ENCODE results near the gene OR2T5. TPM values are rescaled to one million over a fixed set of nuclear protein-coding genes. Genes with fewer than 3 reads are reported as not detected.
"Not testable (repeated sequence)": the region's sequence is repeated elsewhere in the genome, so short reads cannot be mapped to it uniquely, and the experiment has no call there.

OR2T5 gene, protein sequence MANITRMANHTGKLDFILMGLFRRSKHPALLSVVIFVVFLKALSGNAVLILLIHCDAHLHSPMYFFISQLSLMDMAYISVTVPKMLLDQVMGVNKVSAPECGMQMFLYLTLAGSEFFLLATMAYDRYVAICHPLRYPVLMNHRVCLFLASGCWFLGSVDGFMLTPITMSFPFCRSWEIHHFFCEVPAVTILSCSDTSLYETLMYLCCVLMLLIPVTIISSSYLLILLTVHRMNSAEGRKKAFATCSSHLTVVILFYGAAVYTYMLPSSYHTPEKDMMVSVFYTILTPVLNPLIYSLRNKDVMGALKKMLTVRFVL
- not detected in 2 replicates for total RNA-seq (2014; rRNA removed; shearing (Covaris generic))

GRCh38 chr1:248488289-248488688 lies at the start of gene OR2T5:
Gene OR2T5 (plus strand): TSS chr1:248488589. CDS start chr1:248488589, 0 bp downstream.
- not testable (repeated sequence) for H3K9me3 ChIP-seq (replicated peaks); H3K4me3 ChIP-seq; H3K4me1 ChIP-seq (replicated peaks); H3K36me3 ChIP-seq; DNase-seq (ENCODE audit: low read depth in 1 of 2, low spot score in 2 of 2); H3K27ac ChIP-seq; H3K27me3 ChIP-seq (replicated peaks)

- not testable (repeated sequence) for H3K4me3 ChIP-seq; H3K27me3 ChIP-seq (replicated peaks); H3K9me3 ChIP-seq (replicated peaks); DNase-seq (ENCODE audit: low read depth in 1 of 2, low spot score in 2 of 2); H3K4me1 ChIP-seq (replicated peaks); H3K27ac ChIP-seq; H3K36me3 ChIP-seq
These were observed 49.7 kb upstream of the OR2T5 start for GRCh38 chr1:248438668-248439067.

GRCh38 chr1:248439283-248439682 lies 49.1 kb upstream of the OR2T5 start:
- H3K4me3 ChIP-seq; DNase-seq (ENCODE audit: low read depth in 1 of 2, low spot score in 2 of 2); H3K36me3 ChIP-seq; H3K4me1 ChIP-seq (replicated peaks); H3K9me3 ChIP-seq (replicated peaks); H3K27me3 ChIP-seq (replicated peaks); H3K27ac ChIP-seq: not testable (repeated sequence)

DNA sequence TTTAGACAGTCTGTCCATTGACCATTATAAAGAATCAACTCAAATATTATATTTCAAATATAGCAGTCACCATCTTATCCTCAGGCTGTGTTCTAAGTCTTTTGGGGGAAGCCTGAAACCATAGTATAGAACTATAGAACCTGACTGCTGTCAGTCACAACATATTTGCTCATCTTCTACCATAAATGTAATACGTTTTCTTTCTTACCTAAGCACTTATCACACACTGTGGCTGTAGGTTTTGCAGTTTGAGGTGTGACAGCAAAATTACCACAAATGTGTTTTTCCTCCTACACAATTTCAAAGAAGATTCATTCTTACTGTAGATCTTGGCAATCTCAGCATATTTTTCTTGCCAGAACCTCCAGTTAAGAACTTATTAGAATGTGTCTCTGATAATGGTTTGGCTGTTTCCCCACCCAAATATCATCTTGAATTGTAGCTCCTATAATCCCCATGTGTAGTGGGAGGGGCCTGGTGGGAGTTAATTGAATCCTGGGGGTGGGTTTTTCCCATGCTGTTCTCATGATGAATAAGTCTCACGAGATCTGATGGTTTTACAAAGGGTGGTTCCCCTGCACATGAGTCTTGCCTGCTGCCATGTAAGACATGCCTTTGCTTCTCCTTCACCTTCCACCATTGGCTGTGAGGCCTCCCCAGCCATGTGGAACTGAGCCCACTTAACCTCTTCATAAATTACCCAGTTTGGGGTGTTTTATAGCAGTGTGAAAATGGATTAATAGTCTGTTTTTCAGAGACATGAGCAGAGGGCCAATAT lies 45.7 kb upstream of the OR2T5 start:
- H3K27me3 ChIP-seq (replicated peaks); DNase-seq (ENCODE audit: low read depth in 1 of 2, low spot score in 2 of 2); H3K9me3 ChIP-seq (replicated peaks); H3K27ac ChIP-seq; H3K36me3 ChIP-seq; H3K4me3 ChIP-seq; H3K4me1 ChIP-seq (replicated peaks): not testable (repeated sequence)

DNA sequence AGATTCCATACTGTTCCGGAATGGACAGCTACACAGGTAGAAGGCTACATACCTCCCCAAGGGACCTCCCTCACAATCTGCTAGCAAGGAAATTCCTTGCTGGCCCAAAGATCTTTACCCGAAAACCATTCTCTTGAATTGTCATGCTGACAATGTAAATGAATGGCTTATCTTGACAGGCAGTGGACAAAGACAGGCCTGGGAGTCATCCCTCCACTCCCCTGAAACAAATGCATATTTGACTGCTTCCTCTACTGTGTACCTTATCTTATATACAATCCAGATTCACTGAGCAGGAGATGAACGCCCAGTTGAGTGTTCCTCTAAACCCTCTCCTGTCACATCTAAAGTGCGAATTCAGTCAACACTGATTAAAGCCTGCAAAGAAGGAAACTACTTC lies 43.8 kb upstream of the OR2T5 start:
- not testable (repeated sequence) for H3K27me3 ChIP-seq (replicated peaks); H3K4me1 ChIP-seq (replicated peaks); DNase-seq (ENCODE audit: low read depth in 1 of 2, low spot score in 2 of 2); H3K4me3 ChIP-seq; H3K27ac ChIP-seq; H3K36me3 ChIP-seq; H3K9me3 ChIP-seq (replicated peaks)

GRCh38 chr1:248445399-248445798 lies 43.0 kb upstream of the OR2T5 start, which contains the start of gene OR2T2:
Gene OR2T2 (plus strand): TSS chr1:248445637. CDS start chr1:248452798, 7,161 bp downstream.
- not testable (repeated sequence) for H3K9me3 ChIP-seq (replicated peaks); H3K27me3 ChIP-seq (replicated peaks); DNase-seq (ENCODE audit: low read depth in 1 of 2, low spot score in 2 of 2); H3K4me1 ChIP-seq (replicated peaks); H3K36me3 ChIP-seq; H3K27ac ChIP-seq; H3K4me3 ChIP-seq

DNA sequence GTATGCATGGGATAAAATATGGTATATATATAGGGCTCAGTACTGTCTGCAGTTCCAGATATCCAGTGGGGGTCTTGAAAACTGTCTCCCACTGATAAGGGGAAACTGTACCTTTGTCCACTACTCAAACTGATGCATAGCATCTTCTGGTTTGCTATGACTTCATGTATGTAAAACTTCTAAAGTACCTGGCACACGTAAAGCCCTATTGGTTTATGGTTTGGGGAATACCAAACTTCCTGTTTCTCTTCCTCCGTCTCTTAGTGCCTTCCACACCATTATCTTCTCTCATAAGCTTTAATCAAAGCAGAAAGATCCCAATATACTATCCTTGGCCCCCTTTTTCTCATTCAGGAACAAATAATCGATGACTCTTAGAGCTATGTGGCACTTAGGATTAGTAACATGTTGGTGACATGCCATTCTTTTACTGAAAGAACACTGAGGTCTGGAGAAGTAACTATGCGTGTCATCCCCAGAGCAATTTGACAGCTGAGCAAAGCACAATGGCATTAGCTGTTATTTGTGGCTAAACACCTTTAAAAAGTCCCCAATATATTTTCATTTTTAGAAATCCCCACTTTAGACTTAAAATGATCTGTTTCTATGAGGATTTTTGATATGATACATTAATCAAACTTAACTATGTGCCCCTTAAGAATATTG lies 39.8 kb upstream of the OR2T5 start:
- DNase-seq (ENCODE audit: low read depth in 1 of 2, low spot score in 2 of 2); H3K9me3 ChIP-seq (replicated peaks); H3K4me1 ChIP-seq (replicated peaks); H3K27ac ChIP-seq; H3K4me3 ChIP-seq; H3K36me3 ChIP-seq; H3K27me3 ChIP-seq (replicated peaks): not testable (repeated sequence)

GRCh38 chr1:248449821-248450465 lies 38.4 kb upstream of the OR2T5 start:
- not testable (repeated sequence) for H3K27ac ChIP-seq; H3K4me1 ChIP-seq (replicated peaks); H3K9me3 ChIP-seq (replicated peaks); DNase-seq (ENCODE audit: low read depth in 1 of 2, low spot score in 2 of 2); H3K36me3 ChIP-seq; H3K27me3 ChIP-seq (replicated peaks); H3K4me3 ChIP-seq

- DNase-seq (ENCODE audit: low read depth in 1 of 2, low spot score in 2 of 2); H3K9me3 ChIP-seq (replicated peaks); H3K4me1 ChIP-seq (replicated peaks); H3K27ac ChIP-seq; H3K36me3 ChIP-seq; H3K4me3 ChIP-seq; H3K27me3 ChIP-seq (replicated peaks): not testable (repeated sequence)
These were observed 37.8 kb upstream of the OR2T5 start for GRCh38 chr1:248450466-248451145.

DNA sequence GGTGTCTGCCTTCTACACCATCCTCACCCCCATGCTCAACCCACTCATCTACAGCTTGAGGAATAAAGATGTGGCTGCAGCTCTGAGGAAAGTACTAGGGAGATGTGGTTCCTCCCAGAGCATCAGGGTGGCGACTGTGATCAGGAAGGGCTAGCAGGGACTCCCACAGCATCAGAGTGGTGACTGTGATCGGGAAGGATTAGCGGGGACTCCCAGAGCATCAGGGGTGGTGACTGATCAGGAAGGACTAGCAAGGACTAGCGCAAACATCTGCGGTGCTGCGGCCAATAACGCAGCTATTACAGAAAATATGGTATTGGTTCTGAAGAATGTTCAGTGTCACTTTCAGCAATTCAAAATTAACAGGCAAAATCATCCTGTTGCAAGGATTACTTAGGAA lies 34.8 kb upstream of the OR2T5 start:
- DNase-seq (ENCODE audit: low read depth in 1 of 2, low spot score in 2 of 2); H3K27me3 ChIP-seq (replicated peaks); H3K4me3 ChIP-seq; H3K4me1 ChIP-seq (replicated peaks); H3K9me3 ChIP-seq (replicated peaks); H3K36me3 ChIP-seq; H3K27ac ChIP-seq: not testable (repeated sequence)

DNA sequence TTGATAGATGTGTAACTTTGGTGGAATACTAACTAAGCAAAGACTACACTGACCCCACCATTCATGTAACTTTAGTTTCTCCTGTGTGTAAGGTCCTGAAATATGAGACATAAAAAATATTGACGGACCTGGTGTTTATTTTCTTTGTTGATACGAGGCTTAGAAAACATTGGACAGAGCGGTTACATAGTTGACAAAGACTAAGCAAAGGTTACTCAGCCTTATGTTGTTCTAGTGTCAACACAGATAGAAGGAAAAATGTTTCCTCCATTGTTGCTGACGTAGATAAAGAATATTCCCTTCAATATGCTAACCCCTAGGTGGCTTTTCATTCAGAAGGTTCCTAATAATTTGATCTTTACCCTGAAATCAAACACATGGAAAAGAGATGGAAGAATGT lies 33.3 kb upstream of the OR2T5 start:
- H3K27me3 ChIP-seq (replicated peaks); H3K27ac ChIP-seq; H3K4me3 ChIP-seq; DNase-seq (ENCODE audit: low read depth in 1 of 2, low spot score in 2 of 2); H3K36me3 ChIP-seq; H3K4me1 ChIP-seq (replicated peaks); H3K9me3 ChIP-seq (replicated peaks): not testable (repeated sequence)

DNA sequence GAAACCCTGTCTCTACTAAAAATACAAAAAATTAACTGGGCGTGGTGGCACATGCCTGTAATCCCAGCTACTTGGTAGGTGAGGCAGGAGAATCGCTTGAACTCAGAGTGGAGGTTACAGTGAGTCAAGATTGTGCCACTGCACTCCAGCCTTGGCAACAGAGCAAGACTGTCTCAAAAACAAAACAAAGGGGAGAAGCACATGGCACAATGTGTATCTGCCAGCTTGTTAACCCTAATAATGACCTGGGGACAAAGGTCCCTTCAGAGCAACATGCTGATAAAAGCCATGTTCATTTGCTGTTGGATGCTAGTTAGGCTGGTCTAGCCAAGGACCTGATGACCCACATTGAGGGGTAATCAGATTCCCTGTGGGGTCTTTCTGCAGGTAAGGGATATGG lies 31.8 kb upstream of the OR2T5 start:
- not testable (repeated sequence) for H3K27ac ChIP-seq; H3K4me3 ChIP-seq; H3K9me3 ChIP-seq (replicated peaks); H3K36me3 ChIP-seq; H3K27me3 ChIP-seq (replicated peaks); H3K4me1 ChIP-seq (replicated peaks); DNase-seq (ENCODE audit: low read depth in 1 of 2, low spot score in 2 of 2)

- DNase-seq (ENCODE audit: low read depth in 1 of 2, low spot score in 2 of 2); H3K36me3 ChIP-seq; H3K27me3 ChIP-seq (replicated peaks); H3K4me3 ChIP-seq; H3K27ac ChIP-seq; H3K9me3 ChIP-seq (replicated peaks); H3K4me1 ChIP-seq (replicated peaks): not testable (repeated sequence)
These were observed 29.3 kb upstream of the OR2T5 start for GRCh38 chr1:248459117-248459516.
